Fibroblast of skin of back (primary cell): Measurements from ENCODE around the gene HGS.
A peak's percentile ranks its signal among the peaks of the same experiment; 100 is the strongest.
"Not testable (repeated sequence)": the region's sequence is repeated elsewhere in the genome, so short reads cannot be mapped to it uniquely, and the experiment has no call there.

Experiments
- DNase-seq: peaks from one replicate; pipeline ENCODE4 v3.0.0-alpha.2; 2013

HGS gene

DNA sequence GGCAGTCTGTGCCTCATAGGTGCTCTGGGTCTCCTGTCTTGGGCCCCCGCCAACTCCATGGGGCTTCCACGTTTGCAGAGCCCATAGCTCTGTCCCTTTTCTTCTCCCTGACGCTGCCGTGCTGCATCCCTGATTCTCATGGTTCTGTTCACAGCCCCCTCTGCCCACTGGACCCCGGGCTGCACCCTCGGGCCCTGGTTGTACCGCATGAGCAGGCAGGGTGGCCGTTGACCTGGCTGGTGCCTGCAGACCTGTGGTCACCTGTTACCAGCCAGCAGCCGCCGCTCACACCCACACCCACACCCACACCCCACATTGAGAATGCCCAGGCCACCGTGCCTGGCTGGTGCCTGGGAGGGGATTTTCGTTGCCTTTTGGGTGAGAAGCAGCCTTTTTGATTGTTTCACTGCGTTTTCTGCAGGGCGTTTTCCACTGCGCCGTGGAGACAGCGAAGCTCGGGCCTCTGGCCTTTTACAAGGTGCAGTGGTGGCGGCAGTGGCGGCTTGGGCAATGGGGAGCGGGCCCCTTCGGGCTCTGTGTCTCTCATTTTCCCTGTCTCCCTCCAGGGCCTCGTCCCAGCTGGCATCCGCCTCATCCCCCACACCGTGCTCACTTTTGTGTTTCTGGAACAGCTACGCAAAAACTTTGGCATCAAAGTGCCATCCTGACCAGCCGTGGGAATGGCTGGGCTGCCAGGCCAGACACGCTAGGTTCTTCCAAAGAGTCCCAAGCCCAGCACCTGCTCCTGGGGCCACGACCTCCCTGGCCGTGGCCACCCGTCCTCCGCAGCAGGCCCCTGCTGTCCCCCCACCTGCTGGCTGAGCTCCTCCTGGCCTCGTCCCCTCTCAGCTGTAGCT is 35.8 kb downstream of the HGS start:
- DNase-seq: no peak

DNA sequence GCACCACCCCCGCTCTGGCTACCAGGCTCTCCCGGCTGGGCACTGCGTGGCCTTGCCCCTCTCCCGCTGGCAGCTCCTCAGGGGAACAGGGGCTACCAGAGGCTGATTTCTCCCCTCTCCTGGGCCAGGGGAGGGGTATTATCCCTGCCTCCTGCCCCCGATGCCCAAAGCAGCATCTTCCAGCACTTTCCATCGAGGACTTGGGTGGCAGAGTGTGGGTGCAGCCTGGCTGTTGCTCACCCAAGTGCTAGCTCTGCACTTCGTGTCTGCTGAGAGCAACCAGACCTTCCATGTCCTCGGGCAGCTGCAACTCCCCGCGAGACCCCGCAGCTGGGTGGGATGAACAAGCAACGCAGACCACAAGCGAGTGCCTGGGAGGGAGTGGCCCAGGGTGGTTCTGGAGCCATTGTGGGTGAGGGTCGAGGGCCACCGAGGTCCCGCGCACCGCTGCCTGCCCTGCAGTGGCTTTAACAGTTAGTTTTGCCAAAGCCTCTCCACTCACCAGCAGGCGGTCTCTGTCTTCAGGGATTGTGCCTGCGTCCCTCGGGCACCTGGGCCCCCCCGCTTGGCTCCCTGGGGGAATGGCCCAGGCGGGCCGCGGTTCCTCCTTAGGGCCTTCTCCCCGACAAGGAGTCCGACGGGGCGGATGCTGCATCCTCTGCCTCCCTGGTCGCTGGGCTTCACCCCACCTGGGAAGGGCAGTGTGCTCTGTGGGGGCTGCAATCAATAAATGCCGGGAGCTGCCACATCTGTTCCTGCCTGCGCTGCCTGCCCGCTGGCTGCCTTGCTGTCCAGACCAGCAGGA is 36.7 kb downstream of the HGS start:
- no peak for DNase-seq

DNA sequence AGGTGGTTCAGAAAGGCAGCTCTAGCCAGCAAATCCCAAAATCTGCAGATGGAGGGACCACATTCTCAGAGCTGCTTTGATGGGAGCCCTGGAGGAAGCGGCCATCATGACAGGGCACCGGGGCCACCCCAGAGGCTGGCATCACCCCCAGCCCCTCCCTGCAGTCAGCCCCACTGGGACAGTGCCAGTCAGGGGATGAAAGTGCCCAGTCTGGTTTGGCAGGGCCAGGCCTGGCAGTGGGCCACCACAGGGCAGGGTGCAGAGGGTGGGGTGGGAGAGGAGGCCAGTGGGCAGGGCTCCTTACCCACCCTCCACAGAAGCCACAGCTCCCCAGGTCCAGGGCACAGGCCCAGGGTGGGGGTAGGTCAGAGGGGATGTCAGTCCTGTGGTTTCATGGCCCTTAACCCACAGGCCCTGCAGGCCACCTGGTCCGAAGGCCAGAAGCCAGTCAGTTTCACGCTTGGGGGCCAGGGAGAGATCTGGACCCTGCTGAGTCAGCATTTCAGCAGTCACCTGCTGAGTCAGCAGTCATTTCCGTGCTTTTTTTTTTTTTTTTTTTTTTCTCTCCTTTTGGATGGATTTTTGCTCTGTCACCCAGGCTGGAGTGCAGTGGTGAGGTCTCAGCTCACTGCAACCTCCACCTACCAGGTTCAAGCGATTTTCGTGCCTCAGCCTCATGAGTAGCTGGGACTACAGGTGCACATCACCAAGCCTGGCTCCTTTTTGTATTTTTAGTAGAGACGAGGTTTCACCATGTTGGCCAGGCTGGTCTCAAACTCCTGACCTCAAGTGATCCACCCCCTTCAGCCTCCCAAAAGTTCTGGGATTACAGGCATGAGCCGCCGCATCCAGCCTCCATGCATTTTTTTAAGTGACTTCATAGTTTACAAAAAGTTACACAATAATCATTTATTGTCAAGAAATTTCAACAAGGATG is 38.6 kb downstream of the HGS start:
- DNase-seq: no peak

DNA sequence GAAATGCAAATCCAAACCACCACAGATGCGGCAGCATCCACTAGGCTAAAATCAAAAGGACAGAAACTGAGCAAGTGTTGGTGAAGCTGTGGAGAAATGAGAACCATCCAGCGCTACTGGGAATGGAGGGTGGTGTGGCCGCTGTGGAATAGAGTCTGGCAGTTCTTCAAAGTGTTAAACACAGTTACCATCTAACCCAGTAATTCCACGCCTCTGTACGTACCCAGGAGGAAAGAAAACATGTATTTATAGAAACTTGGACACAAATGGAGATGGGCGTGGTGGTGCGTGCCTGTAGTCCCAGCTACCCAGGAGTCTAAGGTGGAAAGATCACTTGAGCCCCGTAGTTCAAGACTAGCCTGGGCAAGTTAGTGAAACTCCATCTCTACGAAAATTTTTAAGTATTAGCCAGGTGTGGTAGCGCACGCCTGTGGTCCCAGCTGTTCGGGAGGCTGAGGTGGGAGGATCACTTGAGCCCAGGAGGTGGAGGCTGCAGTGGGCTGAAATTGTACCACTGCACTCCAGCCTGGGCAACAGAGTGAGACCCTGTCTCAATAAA is 39.9 kb downstream of the HGS start:
- no peak for DNase-seq

DNA sequence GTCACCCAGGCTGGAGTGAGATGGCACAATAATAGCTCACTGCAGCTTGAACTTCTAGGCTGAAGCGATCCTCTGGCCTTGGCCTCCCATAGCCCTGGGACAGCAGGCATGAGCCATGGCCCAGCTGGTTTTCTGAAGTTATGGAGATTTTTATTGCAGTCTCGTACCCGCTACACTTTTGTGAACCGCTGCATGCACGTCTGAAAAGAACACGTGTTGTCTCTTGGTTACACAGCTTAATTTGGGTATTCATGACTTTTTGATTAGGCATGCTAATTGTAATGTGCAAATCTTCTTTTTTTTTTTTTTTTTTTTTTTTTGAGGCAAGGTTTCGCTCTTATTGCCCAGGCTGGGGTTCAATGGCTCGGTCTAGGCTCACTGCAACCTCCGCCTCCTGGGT is 41.6 kb downstream of the HGS start:
- no peak for DNase-seq

DNA sequence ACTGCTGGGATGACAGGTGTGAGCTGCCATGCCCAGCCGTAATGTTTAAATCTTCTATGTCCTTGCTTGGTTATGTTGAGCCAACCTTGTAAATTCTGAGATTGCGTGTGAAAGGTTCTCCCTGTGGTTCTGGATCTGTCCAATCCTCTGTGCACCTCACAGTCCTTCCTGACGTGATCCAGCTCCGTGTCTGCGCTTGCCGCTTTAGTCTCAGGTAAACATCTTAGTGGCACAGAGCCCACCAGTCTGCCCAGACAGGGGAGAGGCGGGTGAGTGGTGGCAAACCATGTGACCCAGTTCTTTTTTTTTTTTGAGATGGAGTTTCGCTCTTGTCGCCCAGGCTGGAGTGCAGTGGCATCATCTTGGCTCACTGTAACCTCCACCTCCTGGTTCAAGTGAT is 42.2 kb downstream of the HGS start:
- no peak for DNase-seq

DNA sequence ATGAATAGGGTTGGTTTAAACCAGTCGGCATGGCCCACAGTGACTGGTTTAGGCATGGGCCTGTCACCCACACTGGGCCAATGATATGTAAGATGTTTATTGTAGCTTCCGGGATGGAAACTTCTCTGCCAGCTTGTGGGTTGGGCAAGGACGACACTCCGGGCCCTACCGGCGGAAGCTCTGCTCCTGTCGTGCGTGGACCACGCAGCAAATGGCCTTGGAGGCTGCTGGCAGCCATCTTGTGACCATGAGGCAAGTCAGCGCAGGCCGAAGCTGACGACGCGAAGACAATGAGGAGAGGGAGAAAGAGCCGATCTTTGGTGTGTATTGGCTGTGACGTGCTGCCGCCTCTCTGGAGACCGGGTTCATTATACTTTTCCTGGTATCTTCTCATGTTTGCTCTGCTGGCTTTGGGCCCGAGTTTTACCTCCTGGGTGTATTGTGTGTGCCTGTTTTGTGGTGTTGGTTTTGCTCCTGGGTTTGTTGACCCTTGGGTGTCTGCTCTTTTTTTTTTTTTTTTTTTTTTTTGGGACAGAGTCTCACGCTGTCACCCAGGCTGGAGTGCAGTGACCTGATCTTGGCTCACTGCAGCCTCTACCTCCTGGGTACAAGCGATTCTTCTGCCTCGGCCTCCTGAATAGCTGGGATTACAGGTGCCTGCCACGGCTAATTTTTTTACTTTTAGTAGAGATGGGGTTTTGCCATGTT is 43.7 kb downstream of the HGS start:
- no peak for DNase-seq

DNA sequence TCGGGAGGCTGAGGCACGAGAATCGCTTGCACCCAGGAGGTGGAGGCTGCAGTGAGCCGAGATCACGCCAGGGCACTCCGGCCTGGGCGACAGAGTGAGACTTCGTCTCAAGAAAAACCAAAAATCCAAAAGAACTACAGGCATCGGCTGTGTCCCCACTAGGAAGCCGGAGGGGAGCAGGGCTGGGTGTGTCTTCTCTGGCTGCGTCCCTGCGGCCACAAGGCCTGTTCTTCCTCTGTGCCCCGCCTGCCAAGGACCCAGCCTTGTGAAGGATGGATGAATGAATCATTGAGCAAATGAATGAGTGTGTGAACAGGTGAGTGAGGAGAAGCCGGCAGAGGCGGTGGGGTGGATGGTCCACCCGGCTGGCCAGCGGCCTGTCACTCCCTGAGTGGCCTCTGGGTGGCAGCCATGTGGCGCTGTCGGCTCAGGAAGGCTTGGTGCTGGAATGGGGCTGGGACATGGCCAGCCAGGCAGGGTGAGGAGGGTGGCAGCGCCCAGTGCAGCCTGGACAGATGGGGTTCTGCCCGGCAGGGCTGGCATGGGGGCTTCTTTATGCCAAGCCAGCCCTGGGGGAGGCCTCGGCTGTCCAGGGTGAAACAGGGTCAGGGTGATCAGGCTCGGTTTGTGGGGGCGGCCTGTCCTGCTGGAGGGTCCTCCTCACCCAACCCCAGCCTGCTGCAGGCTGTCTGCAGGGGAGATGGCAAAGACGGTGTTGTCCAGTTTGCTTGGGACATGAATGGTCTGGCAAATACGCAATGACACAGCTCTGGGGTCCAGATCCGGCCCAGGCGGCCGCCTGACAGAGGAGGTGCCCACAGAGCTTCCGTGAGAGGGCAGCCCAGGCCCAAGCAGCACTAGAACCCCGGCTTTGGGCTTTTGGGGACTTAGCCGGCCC is 49.9 kb downstream of the HGS start:
- DNase-seq: peak; percentile 67

DNA sequence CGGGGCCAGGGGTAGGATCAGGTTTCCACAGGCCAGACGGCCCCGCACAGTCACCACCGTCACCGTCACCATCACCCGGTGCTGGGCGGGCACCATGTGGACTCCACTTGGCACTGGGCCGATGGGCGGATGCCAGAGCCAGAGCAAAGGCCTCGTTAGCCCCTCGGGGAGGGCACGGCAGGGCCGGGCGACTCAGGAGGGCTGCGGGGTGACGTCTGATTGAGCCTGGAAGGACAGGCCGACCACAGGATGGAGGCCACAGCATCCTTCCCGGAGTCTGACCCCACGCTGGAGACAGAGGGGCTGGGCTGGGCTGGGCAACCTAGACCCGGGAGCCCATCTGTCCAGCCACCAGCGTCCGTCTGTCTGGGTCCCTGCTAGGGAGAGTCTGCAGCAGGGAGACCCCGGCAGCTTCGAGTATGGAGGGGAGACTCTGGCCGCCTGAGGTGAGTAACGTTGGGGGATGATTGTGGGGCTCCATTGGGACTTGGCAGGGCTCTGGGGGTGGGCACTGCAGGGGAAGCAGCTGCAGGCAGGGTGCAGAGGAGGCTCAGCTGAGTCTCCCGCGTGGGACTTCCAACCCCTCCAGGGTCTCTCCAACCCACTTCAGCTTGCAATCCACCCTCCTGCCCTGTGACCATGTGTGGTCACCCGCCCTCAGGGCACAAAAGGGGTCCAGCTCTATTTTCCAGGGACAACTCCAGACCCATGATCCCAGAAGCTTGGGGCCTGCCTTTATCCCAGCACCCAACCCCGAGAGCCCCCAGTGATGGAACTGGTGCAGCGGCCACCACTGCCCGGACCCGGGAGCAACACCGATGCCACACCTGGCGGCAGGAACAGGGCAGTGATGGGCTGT is 50.8 kb downstream of the HGS start:
- DNase-seq: no peak

DNA sequence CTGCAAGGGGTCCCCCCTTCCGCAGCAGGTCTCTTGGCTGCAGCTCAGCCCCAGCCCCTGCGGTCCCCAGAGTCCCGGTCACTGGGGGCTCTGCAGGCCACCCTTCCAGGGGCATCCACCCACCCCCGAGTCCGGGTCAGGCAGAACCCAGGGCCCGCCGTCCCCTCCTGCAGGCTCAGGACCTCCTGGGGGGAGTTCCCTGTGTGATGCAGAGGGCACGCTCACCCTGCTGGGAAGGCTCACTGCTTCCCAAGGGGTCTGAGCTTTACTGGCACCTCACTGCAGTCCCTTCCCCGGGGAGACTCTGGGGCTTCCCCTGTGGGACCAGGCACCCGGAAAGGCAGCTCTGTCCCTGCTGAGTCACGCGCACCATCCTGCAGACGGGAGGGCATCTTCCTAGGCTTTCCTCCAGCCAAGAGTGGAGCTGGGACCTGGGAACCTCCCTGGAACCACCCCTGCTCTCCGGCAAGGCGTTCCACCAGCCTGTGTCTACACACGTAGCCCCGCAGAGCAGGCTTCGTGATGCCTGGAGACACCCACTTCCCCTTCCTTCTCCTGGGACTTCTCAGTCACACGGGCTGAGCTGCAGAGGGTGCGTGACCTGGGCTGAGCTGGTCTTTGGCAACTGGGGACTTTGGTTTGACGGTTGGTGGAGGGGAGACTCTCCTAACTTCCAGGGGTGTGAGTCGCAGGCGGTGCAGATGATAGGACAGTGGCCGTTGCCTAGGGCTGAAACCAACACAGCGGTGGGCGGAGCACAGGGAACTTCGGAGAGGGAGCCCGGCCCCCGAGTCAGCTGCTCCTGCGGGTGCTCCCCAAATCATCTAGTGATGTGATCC is 51.7 kb downstream of the HGS start:
- DNase-seq: peak; percentile 70

DNA sequence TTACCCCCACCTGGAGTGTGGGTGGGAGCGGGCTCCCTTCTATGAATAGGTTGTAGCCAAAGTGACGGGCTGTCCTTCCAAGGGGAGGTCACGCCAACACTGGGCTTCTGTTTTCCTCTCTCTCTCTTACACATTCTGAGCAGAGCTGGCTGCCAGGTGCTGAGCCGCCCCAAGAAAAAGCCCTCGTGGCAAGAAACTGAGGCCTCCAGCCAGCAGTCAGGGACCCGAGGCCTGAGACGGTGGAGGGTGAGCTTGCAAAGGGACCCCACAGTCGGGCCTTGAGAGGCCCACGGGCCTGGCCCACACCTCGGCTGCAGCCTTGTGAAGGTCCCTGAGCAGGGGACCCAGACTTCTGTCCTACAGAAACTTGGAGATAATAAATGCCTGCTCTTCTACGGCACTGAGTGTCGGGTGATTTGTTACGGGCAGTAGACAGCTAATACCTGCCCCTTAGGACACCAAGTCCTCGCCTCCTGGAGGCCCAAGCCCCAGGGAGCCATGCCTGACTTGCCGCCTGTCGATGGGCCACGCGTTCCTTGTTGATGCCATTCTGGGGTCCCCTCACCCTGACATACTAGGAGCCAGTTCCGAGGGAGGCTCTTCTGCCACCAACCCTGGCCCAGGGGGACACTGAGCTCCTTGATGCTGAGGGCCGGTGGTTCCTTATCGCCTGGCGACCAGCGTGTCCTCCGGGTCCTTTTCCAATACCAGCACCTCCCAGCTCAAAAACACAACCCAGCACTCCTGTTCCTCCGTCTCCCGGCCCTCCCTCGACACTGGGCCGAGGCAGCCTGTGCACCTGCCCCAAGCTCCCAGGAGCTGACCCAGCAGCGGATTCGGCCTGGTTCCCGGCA is 54.4 kb downstream of the HGS start:
- no peak for DNase-seq

DNA sequence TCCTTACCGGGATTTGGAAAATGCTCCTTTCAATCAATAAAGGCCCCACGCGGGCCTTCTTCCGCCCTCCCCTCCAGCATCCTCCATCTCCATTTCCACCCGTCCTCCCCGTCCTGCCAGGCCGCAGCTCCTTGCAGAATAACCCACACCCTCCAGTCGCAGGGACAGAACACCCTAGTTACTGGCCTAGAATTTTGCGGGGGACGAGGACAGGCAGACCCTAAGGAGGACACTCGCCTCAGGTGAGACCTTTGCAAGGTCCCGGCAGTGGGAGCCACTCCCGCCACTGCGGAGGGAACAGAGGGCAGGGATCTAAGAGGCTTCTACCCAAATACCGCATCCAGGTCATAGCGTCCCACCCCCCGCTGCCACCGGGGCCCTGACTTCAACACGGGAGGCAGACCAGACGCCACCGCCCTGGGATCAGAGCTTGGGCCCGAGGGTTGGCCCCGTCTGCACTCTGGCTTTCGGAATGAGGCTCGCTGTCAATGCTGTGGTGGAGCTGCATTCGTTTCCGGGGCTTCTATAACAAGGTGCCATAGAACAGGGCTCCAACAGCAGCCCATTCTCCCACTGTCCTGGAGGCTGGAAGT is 55.1 kb downstream of the HGS start:
- DNase-seq: no peak

DNA sequence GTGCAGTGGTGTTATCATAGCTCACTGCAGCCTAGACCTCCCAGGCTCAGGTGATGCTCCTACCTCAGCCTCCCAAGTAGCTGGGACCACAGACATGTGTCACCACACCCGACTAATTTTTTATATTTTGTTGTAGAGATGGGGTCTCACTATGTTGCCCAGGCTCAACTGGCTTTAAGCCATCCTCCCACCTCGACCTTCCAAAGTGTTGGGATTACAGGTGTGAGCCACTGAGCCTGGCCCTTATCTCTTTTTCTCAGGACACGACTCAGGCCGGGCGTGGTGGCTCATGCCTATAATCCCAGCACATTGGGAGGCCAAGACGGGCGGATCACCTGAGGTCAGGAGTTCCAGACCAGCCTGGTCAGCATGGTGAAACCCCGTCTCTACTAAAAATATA is 55.8 kb downstream of the HGS start:
- not testable (repeated sequence) for DNase-seq

DNA sequence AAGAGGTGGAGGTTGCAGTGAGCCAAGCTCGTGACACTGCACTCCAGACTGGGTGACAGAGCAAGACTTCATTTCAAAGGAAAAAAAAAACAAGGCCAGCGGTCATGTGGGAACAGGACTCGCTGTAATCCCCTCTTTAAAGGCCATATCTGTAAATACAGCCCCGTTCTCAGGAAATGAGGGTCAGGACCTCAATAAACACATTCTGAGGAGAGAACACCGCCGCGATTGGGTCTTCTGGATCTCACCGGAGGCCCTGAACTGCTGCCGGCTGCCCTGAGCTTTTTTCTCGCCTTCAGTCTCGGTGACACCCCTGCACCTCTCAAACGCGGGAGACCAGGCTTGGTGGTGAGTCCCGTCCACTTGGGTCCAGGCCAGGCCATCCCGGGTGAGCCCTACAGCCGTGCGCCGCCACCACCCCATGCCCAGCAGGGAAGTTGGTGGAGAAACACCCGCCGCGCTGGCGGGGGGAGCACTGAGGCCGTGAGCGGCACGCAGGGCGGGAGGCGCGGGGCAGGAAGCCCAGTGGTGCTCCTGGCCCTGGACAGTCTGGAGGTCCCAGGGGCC is 56.7 kb downstream of the HGS start:
- DNase-seq: no peak

DNA sequence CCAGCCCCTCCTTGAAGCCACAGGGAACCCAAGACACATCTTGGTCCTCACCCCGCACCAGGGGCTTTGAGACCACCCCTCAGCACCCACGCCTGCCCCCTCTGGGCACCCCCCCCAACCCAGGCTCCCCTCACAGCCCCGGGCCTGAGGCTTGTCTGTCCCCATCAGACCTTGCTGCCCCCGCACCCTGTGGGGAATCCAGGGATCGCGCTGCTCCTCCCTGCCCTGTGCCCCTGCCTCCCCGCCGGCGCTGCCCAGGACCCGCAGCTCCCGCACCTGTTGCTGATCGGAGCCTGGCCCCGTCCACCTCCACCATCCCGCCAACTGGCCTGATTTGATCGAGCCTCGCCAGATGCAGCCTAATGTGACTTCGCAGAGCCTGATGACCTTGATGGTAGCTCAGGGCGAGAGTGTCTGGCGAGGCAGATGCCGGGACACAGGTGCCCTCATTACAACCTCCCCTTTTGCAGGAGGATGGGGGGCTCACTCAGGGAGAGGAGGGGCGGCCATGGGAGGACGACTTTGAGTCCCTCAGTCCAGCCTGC is 57.3 kb downstream of the HGS start:
- DNase-seq: no peak

DNA sequence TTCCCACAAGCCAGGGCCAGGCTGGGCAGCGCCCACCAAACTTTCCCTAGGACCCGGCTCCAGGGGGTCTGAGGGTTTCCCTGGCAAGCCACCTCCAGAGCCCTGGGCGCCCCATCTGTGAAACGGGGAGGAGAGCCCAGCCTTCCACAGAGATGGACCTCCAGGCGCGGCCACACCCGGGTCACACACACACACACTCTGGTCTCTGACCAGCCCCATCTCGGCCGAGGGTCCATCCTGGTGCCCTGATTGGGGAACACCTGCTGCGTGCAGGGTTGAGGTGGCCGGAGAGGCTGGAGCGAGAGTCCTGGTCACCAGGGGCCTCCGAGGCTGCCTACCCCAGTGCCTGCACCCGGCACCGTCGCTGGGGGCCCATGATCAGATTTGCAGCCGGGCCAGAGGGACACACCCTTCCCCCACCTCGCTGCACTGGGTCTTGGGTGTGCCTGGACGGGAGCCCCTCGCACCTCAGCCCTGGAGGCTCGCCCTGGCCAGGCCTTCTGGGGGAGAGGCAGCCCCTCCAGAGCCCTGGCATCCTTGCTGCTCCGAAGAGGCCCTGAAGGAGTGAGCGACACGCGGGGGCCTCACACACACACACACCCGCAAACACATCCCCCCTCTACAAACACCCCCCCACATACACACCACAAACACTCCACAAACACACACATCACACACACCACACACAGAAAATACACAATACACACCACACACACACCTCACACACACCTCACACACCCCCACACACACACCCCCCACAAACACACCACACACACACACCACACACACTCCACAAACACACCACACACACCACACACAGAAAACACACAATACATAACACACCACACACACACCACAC is 58.0 kb downstream of the HGS start:
- DNase-seq: no peak
